ENCODE measurements around the gene SMAD6. TPM values are rescaled to one million over a fixed set of nuclear protein-coding genes. Genes with fewer than 3 reads are reported as not detected.
A peak's percentile ranks its signal among the peaks of the same experiment; 100 is the strongest.

SMAD6 gene
- total and polyA plus RNA-seq, 2 donors (not counting 1 experiment from before 2014, with no cell fraction given): 1.2 to 8.9 TPM

GRCh38 chr15:66782785-66783184 lies 80.7 kb downstream of the SMAD6 start:
- H3K27ac ChIP-seq (ENCODE audit: insufficient read depth, low read length): no peak overlapping the region
- peaks cover 31% of the 10 kb centered on the region for H3K4me1 ChIP-seq (ENCODE audit: control insufficient read depth, extremely low read depth, insufficient read depth, low read length)
- no peaks in the 10 kb centered on the region for H3K27me3 ChIP-seq (ENCODE audit: control insufficient read depth, insufficient read depth, low read length)
- H2AFZ ChIP-seq (ENCODE audit: low read length): no peak overlapping the region
- peaks cover 3% of the 10 kb centered on the region for H3K79me2 ChIP-seq (ENCODE audit: control insufficient read depth, insufficient read depth, low read length)
- no peak for DNase-seq (ENCODE audit: low read depth in 2 of 2)
- H3K9me3 ChIP-seq (ENCODE audit: control insufficient read depth, insufficient read depth, low read depth, low read length): no peaks in the 10 kb centered on the region
- no peak overlapping the region for H3K9ac ChIP-seq (ENCODE audit: insufficient read depth, low read length)
- no peaks in the 10 kb centered on the region for H4K20me1 ChIP-seq (ENCODE audit: control insufficient read depth, extremely low read depth, insufficient read depth, low read length)
- no peaks in the 10 kb centered on the region for H3K36me3 ChIP-seq (ENCODE audit: control insufficient read depth, insufficient read depth, low read length)
- no peak overlapping the region for H3K4me2 ChIP-seq (ENCODE audit: extremely low read depth, insufficient read depth, low read length)
- no peak for TF ChIP-seq CTCF (conservative IDR thresholded peaks at IDR 0.05 in 1 of 2, IDR thresholded peaks at IDR 0.05 in 1 of 2; ENCODE audit: low read depth in 1 of 2, low read length in 2 of 2)
- no peak for TF ChIP-seq EZH2 (IDR thresholded peaks at IDR 0.05; ENCODE audit: low read length, missing control alignments)
- H3K4me3 ChIP-seq (replicated peaks in 1 of 4; ENCODE audit: control extremely low read depth in 1 of 4, insufficient read depth in 1 of 4, low read depth in 3 of 4, low read length in 4 of 4): no peak overlapping the region

DNA sequence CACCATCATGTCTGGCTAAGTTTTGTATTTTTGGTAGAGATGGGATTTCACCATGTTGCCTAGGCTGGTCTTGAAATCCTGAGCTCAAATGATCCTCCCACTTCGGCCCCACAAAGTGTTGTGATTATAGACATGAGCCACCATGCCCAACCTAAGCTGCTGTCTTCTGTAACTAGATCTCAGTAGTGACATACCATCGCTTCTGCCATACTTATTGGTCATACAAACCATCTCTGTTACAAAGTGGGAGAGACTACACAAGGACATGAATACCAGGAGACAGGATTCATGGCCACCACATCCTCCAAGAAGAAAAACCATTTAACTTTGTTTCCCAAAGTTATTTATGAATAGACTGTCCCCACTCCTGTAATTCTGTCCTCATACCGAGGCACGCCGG lies 81.3 kb downstream of the SMAD6 start:
- Histone ChIP-seq H4K20me1 (ENCODE audit: control insufficient read depth, extremely low read depth, insufficient read depth, low read length) (no peaks in the 10 kb centered on the region), H3K4me1 (ENCODE audit: control insufficient read depth, extremely low read depth, insufficient read depth, low read length) (peaks cover 30% of the 10 kb centered on the region), H3K36me3 (ENCODE audit: control insufficient read depth, insufficient read depth, low read length) (no peaks in the 10 kb centered on the region), H3K79me2 (ENCODE audit: control insufficient read depth, insufficient read depth, low read length) (peaks cover 3% of the 10 kb centered on the region), H3K9me3 (ENCODE audit: control insufficient read depth, insufficient read depth, low read depth, low read length) (no peaks in the 10 kb centered on the region), H3K4me3 (replicated peaks in 1 of 4; ENCODE audit: control extremely low read depth in 1 of 4, insufficient read depth in 1 of 4, low read depth in 3 of 4, low read length in 4 of 4) (no peak overlapping the region), H3K27ac (ENCODE audit: insufficient read depth, low read length) (no peak overlapping the region), H3K27me3 (ENCODE audit: control insufficient read depth, insufficient read depth, low read length) (no peaks in the 10 kb centered on the region), H2AFZ (ENCODE audit: low read length) (no peak overlapping the region), H3K9ac (ENCODE audit: insufficient read depth, low read length) (no peak overlapping the region), H3K4me2 (ENCODE audit: extremely low read depth, insufficient read depth, low read length) (no peak overlapping the region)
- TF ChIP-seq CTCF (conservative IDR thresholded peaks at IDR 0.05 in 1 of 2, IDR thresholded peaks at IDR 0.05 in 1 of 2; ENCODE audit: low read depth in 1 of 2, low read length in 2 of 2) (no peak), EZH2 (IDR thresholded peaks at IDR 0.05; ENCODE audit: low read length, missing control alignments) (no peak)
- DNase-seq (ENCODE audit: low read depth in 2 of 2): peak in 1 of 2 donors; percentile 48

DNA sequence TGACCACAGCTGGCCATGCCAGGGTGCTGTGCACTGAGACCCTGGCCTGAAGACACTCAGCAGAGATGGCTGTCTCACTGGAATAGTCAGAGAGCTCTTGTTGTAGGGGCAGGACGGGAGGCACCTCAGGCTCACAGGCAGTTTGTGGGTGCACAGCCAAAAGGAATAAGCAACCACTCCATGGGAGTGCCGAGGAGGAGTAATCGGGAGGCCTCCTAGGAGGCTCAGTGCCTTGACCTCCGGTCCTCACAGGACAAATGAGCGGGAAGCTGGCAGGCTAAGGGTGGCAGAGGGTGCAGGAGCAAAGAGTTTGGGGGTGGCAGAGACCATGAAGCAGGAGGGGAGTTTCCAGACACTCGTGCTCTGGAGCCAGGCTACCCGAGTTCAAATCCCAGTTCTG lies 81.7 kb downstream of the SMAD6 start:
- DNase-seq (ENCODE audit: low read depth in 2 of 2): no peak
- no peak for TF ChIP-seq EZH2 (IDR thresholded peaks at IDR 0.05; ENCODE audit: low read length, missing control alignments)
- TF ChIP-seq CTCF (conservative IDR thresholded peaks at IDR 0.05 in 1 of 2, IDR thresholded peaks at IDR 0.05 in 1 of 2; ENCODE audit: low read depth in 1 of 2, low read length in 2 of 2): no peak
- no peak overlapping the region for H2AFZ ChIP-seq (ENCODE audit: low read length)
- H3K4me1 ChIP-seq (ENCODE audit: control insufficient read depth, extremely low read depth, insufficient read depth, low read length): peaks cover 26% of the 10 kb centered on the region
- no peaks in the 10 kb centered on the region for H4K20me1 ChIP-seq (ENCODE audit: control insufficient read depth, extremely low read depth, insufficient read depth, low read length)
- H3K27ac ChIP-seq (ENCODE audit: insufficient read depth, low read length): no peak overlapping the region
- H3K36me3 ChIP-seq (ENCODE audit: control insufficient read depth, insufficient read depth, low read length): no peaks in the 10 kb centered on the region
- no peak overlapping the region for H3K9ac ChIP-seq (ENCODE audit: insufficient read depth, low read length)
- no peak overlapping the region for H3K4me3 ChIP-seq (replicated peaks in 1 of 4; ENCODE audit: control extremely low read depth in 1 of 4, insufficient read depth in 1 of 4, low read depth in 3 of 4, low read length in 4 of 4)
- peaks cover 1% of the 10 kb centered on the region for H3K79me2 ChIP-seq (ENCODE audit: control insufficient read depth, insufficient read depth, low read length)
- H3K9me3 ChIP-seq (ENCODE audit: control insufficient read depth, insufficient read depth, low read depth, low read length): no peaks in the 10 kb centered on the region
- H3K4me2 ChIP-seq (ENCODE audit: extremely low read depth, insufficient read depth, low read length): no peak overlapping the region
- no peaks in the 10 kb centered on the region for H3K27me3 ChIP-seq (ENCODE audit: control insufficient read depth, insufficient read depth, low read length)

Data from fibroblast of lung (primary cell).